ENCODE data around the gene ZC3H12A.

Gene ZC3H12A
- total RNA-seq: 301 reads per million, percentile 95 among the genes with 10 or more reads in this experiment

DNA sequence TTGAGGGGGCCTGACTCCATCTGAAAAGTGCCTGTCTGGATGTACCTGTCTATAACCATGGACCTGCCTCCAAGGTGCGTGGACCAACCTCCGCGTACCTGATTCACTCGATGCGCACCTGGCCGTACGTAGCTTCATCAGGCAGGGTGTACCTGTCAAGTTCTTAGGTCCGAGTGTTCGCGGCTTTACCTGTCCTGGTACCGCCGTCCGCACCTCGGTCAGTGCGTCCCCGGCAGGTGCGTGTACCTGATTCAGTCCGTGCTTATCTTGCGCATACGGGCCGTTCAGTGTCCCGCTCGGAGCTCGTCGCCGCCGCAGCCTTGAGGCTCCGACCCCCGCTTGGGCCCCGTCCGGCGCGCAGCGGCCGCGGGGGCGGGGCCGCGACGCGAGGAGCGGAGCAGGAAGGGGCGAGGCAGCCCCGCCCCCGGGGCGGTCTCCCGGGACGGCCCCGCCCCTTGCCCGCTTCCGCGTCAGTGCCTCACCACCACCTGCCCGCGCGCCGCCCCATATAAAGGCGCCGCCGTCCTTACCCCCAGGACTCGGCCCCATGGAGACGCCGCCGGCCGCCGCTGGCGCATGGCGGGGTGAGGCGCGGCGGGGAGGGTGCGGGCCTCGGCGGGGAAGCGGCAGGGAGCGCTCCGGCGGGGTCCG lies at the start of gene ZC3H12A:
Gene ZC3H12A, plus strand, starts transcription at position 535 of the 651 bp plus-strand sequence. CDS start 917 bp downstream, outside the sequence.
- peak; percentile 90 for DNase-seq

DNA sequence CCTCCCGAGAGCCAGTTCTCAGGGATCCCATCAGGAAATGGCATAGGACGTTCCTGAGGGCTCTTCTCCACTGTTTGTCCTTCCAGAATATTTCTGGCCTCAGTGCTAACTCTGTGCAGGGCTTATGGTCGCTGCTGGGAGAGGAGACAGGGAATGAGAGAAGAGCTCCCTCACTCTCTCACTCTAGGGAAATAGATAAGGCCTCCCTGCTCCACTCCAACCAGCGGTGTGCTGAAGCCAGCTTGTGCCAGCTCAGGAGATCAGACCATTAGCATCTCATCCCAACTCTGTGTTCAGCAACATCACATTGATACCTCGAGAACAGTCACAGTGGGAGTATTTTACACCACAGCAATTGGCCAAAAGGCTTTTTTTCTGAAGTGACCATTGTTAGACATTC lies 49.2 kb upstream of the ZC3H12A start:
- no peak for DNase-seq

DNA sequence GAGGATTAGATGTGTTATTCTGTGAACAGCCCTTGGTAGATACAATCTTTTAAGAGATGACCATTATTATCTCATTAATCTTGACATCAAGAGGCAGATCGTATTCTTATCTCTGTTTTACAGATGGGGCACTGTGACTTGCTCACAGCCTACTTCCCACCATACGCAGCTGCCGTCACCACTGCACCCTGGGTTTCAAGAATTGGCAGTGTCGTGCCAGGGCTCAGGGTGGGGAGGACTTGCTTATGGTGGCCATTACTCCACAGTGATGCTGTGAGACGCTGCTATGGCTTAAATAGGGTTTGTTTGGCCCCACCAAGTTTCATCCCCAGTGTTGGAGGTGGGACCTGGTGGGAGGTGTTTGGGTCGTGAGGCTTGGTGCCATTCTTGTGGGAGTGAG lies 45.4 kb upstream of the ZC3H12A start:
- DNase-seq: no peak

DNA sequence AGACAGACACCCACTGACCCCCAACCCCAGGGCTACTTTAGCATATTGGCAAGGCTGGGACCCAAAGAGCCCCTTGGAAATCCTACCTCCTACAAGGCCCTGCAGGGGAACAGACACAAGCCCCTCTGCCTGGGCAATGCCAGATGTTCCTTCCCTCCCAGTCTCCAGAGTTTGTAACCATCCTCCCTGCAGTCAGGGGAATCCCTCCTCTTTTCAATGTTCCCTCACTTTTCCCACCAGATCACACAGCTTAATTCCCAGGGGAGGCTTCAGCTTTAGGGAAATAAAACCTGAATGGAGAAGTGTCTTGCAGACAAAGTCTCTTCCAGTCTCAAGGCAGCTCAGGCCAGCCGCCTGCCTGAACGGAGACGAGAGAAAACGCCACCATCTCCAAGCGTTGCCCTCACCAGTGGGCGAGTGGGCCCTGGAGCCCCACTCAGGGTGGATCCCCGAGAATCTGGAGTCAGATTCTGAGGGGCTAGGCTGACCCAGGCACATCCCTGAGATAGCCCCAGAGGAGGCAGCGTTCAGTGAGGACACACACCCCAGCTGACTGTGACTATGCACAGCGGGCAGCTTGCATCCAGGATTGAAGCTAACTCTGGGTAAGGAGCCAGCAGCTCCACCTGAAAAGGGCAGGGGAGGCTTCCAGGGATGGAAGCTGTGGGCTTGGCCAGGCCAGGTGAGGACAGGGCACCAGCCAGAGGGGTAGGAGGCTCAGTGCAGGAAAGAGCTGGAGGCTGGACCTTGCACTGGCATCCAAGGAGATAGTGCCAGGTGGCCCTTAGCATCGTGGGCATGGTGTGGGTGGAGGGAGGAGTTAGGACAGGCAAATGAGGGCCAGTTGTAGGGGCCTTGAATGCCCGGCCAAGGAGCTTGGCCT lies 44.0 kb upstream of the ZC3H12A start:
- DNase-seq: no peak

DNA sequence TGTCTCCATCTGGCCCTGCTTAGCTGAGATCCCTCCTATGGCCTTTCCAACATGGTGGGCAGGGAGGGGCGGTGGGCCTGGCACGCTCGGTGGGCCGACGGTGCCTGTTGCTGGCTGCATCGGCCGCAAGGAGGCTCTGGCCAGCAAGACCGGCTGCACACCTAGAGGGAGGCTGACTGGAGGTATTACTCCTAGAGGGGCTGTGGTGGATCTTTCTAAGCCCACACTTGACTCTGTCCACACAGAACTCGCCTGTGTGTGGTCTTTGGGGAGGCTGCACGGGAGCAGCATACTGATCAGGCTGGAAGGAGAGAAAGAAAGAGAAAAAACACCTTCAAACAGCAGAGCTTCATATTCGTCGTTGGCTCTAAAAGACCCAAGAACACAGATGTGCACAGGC lies 41.7 kb upstream of the ZC3H12A start:
- DNase-seq: no peak

DNA sequence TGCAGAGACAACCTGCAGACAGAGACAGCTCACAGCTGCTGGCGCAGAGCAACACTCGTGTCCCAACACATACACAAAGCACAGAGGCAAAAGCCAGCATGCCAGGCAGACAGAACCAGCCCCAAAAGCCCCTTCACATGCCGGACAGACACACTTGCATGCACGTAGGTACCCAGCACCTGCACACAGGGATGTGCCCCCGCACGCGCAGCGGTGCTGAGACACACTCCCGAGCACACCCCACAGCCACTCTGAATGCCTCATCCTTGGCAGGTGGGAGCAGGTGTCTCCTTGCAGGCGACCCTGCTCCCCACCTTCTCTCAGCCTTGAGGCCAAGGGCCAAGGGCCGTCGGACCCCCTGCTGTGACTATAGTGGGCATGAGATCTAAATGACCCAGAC lies 41.2 kb upstream of the ZC3H12A start:
- no peak for DNase-seq

DNA sequence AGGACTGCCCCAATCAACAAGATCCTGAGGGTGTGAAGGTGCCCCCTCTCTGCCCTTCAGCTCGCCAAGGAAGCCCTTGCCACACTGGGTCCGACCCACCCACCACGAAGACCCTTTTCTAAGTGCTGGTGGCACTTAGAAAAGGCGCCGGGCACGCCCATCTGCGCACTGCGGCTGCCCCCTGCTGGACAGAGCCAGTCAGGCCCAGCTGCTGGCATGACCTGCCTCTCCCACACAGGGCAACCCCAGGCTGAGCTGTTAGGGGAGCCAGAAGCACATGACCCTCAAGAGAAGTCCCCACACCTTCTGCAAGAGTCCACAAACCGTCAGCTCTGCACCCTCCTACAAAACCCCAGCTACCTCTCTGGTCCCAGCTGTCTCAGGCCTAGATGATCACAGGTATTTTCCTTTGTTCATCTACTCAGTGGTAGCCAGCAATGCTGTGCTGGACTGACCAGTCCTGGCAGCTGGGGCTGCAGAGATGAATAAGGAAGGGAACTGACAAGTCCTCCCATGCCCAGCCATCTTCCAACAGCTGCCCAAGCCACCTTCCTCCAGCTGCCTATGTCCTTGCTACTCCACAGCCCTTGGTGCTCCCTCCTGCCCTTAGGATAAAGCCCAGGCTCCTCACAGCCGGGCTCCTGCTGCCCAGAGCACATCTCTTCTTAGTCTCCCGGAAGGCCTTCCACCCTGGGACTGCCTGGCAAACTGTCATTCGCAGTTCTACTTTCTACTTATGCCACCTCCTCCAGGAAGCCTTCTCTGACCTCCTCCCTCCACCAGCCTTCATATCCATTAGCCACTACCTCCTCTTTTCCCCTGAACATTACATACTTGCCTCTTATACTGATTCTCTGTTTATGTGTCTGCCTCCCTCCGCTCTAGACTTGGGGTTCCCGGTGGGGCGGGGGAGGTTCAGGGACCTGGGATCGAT lies 39.8 kb upstream of the ZC3H12A start:
- DNase-seq: peak; percentile 63

DNA sequence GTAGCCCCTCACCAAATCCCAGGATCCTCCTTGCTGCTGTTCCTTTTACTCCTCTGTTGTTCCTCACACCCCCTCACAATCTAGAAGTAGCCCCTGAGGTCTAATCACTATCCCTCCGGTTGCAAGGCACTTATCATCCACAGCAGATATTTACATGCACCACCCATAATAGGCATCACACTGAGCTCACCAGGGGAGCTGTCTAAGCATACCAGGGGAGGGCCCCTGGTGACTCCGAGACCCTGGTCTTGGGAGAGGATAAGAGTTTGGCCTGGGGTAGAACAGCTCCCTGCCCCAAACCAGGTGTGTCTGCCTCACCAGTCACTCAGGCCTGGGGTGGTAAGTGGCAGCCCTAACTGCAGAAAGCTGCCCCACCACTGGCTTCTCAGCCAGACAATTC lies 37.3 kb upstream of the ZC3H12A start:
- no peak for DNase-seq

DNA sequence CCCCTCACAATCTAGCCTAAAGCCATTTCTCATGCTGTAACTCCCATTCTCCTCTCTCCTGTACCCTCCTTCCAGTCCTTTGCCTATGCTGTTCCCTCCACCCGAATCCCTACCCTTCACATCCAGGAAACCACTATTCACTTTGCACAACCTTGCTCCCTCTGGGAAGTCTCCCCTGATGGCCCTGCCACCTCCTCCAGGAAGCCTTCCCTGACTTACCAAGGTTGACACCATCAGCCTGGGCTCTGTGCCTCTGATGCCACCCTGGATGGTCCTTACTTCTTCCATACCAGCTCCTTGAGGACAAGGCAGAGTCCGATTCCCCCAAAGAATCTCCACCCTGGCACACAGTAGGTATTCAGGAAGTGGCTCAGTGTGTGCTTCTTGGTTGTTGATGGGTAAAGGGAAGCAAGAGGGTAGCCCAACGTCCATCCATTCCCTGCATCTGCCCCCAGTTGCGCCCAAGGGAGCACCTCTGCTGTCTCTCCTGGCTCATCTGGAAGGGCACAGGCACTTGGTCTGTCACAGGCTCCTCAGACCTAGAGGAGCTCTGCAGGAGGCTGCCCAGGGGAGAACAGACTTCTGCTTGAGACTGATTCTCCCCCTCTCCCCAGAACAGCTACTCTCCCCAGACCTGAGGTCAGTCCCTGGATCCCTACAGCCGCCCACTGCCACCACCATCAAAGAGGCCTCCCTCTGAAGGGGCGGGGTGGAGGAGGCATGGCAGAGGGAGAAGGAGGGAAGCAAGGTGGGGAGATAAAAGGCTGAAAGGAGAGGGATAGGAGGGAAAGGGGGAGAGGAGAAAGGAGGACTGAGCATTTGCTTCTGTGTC lies 36.1 kb upstream of the ZC3H12A start:
- DNase-seq: no peak

DNA sequence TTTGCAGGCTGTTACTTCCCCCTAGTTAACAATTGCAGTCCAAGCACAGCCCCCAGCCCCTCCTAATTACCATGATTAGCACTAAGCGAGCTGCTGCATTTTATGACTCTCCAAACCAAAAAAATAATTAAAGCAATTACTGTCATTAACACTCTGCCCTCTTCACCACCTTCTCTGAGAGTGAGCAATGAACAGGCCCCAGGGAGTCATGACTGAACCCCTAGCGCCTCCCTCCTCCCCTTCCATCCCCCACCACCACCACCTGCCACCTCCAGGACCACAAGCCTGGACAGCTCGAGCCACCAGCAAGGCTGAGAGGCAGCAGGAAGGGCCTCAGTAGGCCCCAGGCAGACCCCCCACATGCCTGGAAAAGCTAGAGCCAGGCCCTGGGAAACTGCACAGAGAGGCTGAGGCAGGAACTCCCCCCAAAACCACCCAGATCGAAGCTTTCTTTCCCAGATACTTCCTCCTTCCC lies 35.5 kb upstream of the ZC3H12A start:
- no peak for DNase-seq

DNA sequence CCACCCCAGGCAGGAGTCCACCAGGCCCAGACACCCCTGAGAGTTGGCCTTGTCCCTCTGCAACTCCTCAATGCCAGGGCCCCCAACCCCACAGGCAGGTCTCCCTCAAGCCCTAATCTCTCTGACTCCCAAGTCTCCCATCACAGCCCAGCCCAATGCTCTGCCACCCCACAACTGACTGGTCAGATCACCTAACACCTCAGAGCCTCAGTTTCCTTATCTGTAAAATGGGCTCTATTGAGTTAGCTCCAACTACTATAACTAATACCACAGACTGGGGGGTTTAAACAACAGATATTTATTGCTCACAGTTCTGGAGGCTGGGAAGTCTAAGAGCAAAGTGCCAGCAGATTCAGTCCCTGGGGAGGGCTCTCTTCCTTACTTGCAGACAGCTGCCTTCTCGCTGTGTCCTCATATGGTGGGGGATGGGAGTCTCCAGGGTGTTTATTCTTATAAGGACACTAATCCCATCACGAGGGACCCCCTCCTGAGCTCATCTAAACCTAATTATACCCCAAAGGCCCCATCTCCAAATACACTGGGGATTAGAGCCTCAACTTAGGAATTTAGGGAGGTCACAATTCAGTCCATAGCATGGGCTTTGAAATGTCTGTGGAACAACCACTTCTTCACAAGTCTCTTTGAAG lies 34.9 kb upstream of the ZC3H12A start:
- no peak for DNase-seq

DNA sequence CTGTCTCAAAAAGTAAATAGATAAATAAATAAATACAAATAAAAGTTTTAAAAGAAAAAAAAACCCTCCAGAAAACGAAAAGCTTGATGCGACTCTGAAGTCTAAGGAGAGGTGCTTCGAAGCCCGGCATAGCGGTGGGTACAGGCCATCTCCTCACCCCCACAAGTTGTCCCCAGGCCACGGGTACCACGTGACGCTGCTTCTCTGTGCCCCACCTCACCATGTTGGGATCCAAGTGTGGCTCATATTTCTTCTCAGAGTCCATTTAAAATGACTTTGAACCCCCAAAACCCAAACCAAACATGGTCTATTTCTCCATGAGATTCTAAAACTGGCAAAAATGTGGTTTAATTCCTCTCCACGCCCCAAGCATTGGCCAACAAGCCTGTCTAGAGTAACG lies 32.9 kb upstream of the ZC3H12A start:
- no peak for DNase-seq

DNA sequence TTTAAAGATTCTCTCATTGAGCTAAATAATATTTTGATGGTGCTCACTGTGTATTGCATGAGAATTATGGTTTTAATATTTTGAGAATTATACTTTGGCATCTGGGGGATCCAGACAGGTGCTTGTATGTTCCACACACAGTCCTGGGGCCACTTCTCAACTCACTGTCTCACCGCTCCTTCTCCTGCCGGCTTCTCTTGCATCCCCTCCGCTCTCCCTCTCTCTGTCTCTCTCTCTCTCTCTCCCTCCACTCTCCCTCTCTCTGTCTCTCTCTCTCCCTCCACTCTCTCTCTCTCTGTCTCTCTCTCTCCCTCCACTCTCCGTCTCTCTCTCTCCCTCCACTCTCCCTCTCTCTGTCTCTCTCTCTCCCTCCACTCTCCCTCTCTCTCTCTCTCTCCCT lies 32.2 kb upstream of the ZC3H12A start:
- no peak for DNase-seq

DNA sequence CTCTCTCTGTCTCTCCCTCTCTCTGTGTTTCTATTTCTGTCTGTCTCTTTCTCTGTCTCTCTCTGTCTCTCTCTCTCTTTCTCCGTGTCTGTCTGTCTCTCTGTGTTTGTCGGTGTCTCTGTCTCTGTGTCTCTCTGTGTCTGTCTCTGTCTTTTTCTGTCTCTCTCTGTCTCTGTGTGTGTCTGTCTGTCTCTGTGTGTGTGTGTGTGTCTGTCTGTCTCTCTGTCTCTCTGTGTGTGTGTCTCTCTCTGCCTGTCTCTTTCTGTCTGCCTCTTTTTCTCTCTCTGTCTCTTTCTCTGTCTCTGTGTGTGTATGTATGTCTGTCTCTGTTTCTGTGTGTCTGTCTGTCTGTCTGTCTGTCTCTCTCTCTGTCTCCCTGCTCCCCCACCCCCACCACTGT lies 31.7 kb upstream of the ZC3H12A start:
- no peak for DNase-seq

DNA sequence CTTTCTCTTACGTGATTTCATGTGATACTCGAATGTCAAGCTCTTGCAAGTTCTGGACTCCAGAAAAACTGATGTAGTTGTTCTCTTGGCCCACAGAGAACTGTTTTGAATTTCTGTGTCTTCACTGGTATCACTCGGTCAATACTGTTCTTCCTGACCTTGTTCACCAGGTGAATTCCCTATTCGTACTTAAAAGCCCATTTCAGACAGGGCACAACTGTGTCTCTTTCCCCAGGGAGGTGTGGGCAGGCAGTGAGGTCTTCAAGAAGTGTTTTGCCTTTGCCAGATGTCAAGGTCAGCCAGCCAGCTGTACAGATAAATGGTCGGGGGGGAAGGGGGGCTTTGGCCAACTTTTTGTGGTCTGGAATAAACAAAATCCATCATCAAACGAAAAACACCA lies 27.5 kb upstream of the ZC3H12A start:
- no peak for DNase-seq

DNA sequence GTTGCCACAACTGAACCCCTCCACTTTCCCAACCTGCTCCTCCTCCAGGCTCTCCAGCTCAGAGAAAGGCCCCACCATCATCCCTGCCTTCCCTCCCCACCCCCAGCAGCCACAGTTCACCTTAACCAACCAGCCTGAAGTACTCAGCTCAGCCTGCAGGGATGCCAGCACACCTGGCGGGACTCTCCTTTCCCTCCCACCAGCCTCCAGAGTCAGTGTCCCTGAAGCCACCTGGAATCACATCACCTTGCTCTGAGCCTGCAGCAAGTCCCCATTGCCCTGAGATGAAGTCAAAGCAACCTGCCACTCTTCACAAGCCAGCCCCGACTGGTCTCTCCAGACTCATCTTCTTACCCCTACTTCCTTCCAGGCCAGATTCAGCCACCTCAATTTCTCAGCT lies 26.2 kb upstream of the ZC3H12A start:
- DNase-seq: no peak

DNA sequence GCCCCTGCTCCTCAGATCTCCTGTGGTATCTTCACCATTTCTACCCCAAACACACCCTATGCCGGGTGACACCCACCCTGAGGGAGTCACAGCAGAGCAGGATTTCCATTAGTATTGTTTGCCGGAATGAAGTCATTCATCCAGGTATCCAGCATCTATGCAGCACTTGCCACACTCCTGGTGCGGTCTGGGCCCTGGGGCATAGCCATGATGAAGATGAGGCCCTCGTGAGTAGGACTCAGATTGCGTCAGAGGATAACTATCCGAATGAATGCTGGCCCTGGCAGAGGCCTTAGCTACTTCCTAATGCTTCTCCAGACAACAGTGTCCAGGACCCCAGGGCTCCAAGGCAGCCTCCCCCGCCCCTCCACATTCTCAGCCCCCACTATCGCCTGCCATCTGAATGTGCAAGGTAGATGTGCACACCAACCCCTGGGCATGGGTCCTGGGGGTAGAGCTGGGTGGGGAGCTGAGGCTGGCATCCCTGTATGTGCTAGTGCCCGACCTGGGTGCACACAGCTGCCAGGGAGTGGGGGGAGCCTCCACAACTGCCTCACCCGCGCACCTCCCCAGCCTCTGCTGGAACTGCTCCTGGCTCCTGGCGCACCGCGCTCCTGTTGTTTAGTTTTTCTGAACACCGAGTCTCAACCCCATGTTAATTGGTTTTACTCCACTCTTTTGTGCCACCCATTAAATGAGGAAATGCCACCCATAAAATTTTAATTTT lies 25.5 kb upstream of the ZC3H12A start:
- DNase-seq: no peak

DNA sequence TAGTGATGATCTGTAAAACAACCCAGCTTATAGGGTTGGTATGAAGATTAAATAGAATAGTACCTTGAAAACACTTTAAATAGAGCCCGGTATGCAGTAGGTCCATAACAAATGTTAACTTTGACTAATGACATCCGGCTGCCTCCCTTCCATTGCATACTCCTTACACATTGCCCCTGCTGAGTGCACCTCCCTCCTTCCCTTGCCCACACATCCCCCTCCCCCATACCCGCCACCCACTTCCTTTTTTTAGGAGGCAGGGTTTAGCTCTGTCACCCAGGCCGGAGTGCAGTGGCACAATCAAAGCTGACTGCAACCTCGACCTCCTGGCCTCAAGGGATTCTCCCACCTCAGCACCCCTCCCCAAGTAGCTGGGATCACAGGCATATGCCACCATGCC lies 24.4 kb upstream of the ZC3H12A start:
- no peak for DNase-seq

DNA sequence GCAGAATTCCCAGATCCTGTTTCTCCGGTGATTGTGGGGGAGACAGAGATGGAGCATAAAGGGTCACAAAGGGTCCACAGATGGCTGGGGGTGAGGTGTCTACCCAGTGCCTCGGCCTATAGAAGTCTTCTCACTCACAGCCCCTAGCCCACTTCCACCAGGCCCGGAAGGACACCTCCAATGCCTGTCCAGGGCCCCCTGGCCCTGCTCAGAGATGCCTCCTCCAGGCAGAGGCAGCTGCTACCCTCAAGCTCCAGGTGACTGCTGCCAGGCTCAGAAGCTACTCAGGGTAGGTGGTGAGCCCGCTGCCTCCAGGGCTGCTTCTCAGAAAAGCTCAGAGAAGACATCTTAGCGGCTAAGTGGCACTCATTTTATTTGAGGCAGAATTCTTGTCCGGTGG lies 22.0 kb upstream of the ZC3H12A start:
- DNase-seq: no peak

DNA sequence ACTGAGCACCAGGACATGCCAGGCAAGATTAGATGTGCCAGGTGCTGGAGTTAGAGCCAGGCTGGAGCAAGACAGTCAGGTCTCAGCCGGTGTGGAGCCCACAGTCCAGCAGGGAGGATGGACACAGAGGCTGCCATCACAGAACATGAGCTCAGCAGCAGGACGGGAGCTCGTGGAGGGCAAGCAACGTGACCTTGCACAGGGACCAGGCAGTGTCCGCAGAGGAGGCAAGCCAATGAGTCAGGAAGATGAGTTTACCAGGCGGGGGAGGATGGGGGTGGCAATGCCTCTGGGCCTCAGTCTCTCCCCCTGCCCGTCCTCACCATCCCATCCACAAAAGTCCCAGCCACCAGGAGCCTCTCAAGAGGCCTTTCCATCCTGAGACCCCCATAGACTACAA lies 20.7 kb upstream of the ZC3H12A start:
- no peak for DNase-seq

DNA sequence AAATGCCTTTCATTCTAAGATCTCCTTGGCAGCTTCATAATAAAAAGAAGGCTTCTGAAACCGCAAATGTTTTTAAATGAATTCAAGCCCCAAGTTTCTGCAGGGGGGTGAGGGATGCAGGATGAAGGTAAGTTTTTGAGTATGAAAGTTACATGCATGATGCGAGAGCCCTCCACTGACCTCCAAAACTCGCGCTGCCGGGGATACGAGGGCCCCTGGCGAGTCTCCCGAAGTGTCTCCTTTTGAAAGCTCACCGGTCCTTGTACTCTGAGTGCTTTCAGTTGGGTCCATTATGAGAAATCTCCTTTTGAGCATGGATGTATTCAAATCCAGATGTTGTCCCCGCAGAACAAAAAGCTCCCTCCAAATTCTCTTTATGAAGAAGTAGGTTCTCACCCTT lies 18.9 kb upstream of the ZC3H12A start:
- no peak for DNase-seq
